Ovary (tissue), 3 donors: Measurements from ENCODE around the gene IFNAR2.

Experiments
- POLR2A ChIP-seq: fragments of 450-650 bp; IDR thresholded peaks from one replicate; pipeline ENCODE4 v1.6.1; 2017; ENCODE audit warnings: antibody characterized with exemption, mild to moderate bottlenecking, moderate library complexity
- TF ChIP-seq, protein P1 (sequence below), 3 donors: fragments of 450-650 bp in 2 of 3; fragments of 200-600 bp in 1 of 3; IDR thresholded peaks; one replicate each; pipeline versions ENCODE4 v1.5.1 to v1.8.0; 2016 to 2022; ENCODE audit warnings: antibody characterized with exemption in 3 of 3, mild to moderate bottlenecking in 1 of 3
- donor health status: DM: no; HTN: no; CAD: no.

DNA sequence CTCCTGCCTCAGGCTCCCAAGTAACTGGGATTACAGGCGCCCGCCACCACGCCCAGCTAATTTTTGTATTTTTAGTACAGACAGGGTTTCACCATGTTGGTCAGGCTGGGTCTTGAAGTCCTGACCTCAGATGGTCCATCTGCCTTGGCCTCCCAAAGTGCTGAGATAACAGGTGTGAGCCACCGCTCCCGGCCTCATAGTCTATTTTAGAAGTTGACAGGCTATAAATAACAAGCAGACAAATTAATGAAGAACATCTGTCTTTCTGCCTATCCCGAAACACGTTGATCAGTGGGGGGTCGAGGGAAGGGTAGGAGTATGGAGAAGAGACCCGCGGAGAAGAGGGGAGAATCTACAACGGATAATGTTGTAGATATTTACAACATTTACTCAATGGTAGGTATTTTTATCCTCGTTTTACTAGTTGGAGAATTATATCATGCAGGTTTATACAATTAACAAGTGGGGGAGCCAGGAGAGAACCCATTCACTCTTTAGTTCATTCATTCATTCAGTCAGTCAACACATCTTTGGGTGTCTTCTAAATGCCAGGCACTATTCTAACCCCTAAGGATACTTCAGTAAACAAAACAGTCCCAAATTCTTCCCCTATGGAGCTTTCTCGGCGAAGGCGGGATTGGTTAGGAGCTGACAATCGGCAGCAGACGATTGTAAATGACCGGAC, 497 bp upstream of the IFNAR2 start:
- TF ChIP-seq, protein P1, sequence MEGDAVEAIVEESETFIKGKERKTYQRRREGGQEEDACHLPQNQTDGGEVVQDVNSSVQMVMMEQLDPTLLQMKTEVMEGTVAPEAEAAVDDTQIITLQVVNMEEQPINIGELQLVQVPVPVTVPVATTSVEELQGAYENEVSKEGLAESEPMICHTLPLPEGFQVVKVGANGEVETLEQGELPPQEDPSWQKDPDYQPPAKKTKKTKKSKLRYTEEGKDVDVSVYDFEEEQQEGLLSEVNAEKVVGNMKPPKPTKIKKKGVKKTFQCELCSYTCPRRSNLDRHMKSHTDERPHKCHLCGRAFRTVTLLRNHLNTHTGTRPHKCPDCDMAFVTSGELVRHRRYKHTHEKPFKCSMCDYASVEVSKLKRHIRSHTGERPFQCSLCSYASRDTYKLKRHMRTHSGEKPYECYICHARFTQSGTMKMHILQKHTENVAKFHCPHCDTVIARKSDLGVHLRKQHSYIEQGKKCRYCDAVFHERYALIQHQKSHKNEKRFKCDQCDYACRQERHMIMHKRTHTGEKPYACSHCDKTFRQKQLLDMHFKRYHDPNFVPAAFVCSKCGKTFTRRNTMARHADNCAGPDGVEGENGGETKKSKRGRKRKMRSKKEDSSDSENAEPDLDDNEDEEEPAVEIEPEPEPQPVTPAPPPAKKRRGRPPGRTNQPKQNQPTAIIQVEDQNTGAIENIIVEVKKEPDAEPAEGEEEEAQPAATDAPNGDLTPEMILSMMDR (IDR thresholded peaks at IDR 0.05): no peak
- no peak for TF ChIP-seq POLR2A
